ENCODE measurements around the gene TTLL12.

GRCh38 chr22:43225609-43226008 lies 38.7 kb upstream of the TTLL12 start:
- TF ChIP-seq EZH2 (IDR thresholded peaks at IDR 0.05; ENCODE audit: borderline replicate concordance, low read length): no peak
- TF ChIP-seq, protein P1, sequence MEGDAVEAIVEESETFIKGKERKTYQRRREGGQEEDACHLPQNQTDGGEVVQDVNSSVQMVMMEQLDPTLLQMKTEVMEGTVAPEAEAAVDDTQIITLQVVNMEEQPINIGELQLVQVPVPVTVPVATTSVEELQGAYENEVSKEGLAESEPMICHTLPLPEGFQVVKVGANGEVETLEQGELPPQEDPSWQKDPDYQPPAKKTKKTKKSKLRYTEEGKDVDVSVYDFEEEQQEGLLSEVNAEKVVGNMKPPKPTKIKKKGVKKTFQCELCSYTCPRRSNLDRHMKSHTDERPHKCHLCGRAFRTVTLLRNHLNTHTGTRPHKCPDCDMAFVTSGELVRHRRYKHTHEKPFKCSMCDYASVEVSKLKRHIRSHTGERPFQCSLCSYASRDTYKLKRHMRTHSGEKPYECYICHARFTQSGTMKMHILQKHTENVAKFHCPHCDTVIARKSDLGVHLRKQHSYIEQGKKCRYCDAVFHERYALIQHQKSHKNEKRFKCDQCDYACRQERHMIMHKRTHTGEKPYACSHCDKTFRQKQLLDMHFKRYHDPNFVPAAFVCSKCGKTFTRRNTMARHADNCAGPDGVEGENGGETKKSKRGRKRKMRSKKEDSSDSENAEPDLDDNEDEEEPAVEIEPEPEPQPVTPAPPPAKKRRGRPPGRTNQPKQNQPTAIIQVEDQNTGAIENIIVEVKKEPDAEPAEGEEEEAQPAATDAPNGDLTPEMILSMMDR (IDR thresholded peaks at IDR 0.05; ENCODE audit: low read length): no peak

Measured in OCI-LY1 (cell line).